H9 (cell line): ENCODE data around the gene DHRS7C. TPM values are rescaled to one million over a fixed set of nuclear protein-coding genes. Genes with fewer than 3 reads are reported as not detected.
"Not testable (repeated sequence)": the region's sequence is repeated elsewhere in the genome, so short reads cannot be mapped to it uniquely, and the experiment has no call there.

Experiments
- DNase-seq: peaks from one replicate; pipeline ENCODE4 v3.0.0-alpha.2; 2017
- H2AFZ ChIP-seq: one replicate; pipeline ENCODE4 v1.6.1; 2013; ENCODE audit warnings: mild to moderate bottlenecking, low read length, control low read depth, moderate library complexity
- H2AK5ac ChIP-seq: 2 replicates; pipeline ENCODE4 v1.6.1; 2013; ENCODE audit warnings: low read length, control low read depth, mixed read lengths; ENCODE audit not compliant: insufficient read length
- H2BK120ac ChIP-seq: one replicate; pipeline ENCODE4 v1.6.1; 2013; ENCODE audit warnings: low read depth, mild to moderate bottlenecking, low read length, control low read depth, inconsistent platforms; ENCODE audit not compliant: poor library complexity, severe bottlenecking
- H2BK12ac ChIP-seq: 2 replicates; pipeline ENCODE4 v1.6.1; 2013; ENCODE audit warnings: low read length, control low read depth, mixed read lengths, low read depth; ENCODE audit not compliant: insufficient read length
- H2BK15ac ChIP-seq: 2 replicates; pipeline ENCODE4 v1.6.1; 2013; ENCODE audit warnings: low read depth, low read length, control low read depth
- H2BK20ac ChIP-seq: one replicate; pipeline ENCODE4 v1.6.1; 2013; ENCODE audit warnings: low read depth, mild to moderate bottlenecking, low read length, control low read depth, inconsistent platforms; ENCODE audit not compliant: poor library complexity, severe bottlenecking
- H2BK5ac ChIP-seq: 2 replicates; pipeline ENCODE4 v1.6.1; 2013; ENCODE audit warnings: low read length, control low read depth, mixed read lengths; ENCODE audit not compliant: insufficient read length
- H3K14ac ChIP-seq: 2 replicates; pipeline ENCODE4 v1.6.1; 2013; ENCODE audit warnings: low read length, control low read depth; ENCODE audit not compliant: insufficient read depth
- H3K18ac ChIP-seq: 2 replicates; pipeline ENCODE4 v1.6.1; 2013; ENCODE audit warnings: low read depth, mild to moderate bottlenecking, mixed read lengths, low read length, control low read depth; ENCODE audit not compliant: insufficient read length
- H3K23ac ChIP-seq: 2 replicates; pipeline ENCODE4 v1.6.1; 2013; ENCODE audit warnings: low read length, control low read depth, mixed read lengths, low read depth; ENCODE audit not compliant: insufficient read length
- H3K23me2 ChIP-seq: 2 replicates; pipeline ENCODE4 v1.6.1; 2013; ENCODE audit warnings: low read depth, mild to moderate bottlenecking, mixed read lengths, low read length, control low read depth; ENCODE audit not compliant: insufficient read length, poor library complexity, severe bottlenecking
- H3K27ac ChIP-seq: 2 replicates; pipeline ENCODE4 v1.5.1; 2013; ENCODE audit warnings: low read length, control low read depth, mixed read lengths, low read depth; ENCODE audit not compliant: insufficient read length
- H3K27me3 ChIP-seq: 2 replicates; pipeline ENCODE4 v1.6.1; 2013; ENCODE audit warnings: low read length, control low read depth, inconsistent platforms; ENCODE audit not compliant: insufficient read depth
- H3K4ac ChIP-seq: 2 replicates; pipeline ENCODE4 v1.6.1; 2013; ENCODE audit warnings: low read depth, mild to moderate bottlenecking, control low read depth, inconsistent platforms, low read length, moderate library complexity
- H3K4me1 ChIP-seq: 2 replicates; pipeline ENCODE4 v1.6.1; 2013; ENCODE audit warnings: low read length, control low read depth, inconsistent platforms; ENCODE audit not compliant: insufficient read depth
- H3K4me2 ChIP-seq: 2 replicates; pipeline ENCODE4 v1.6.1; 2013; ENCODE audit warnings: low read length, control low read depth, mixed read lengths; ENCODE audit not compliant: insufficient read length, insufficient read depth
- H3K56ac ChIP-seq: 2 replicates; pipeline ENCODE4 v1.6.1; 2013; ENCODE audit warnings: low read depth, mild to moderate bottlenecking, mixed read lengths, low read length, control low read depth; ENCODE audit not compliant: insufficient read length
- H3K79me1 ChIP-seq: 2 replicates; pipeline ENCODE4 v1.6.1; 2013; ENCODE audit warnings: low read depth, mild to moderate bottlenecking, moderate library complexity, low read length, control low read depth, inconsistent platforms; ENCODE audit not compliant: insufficient read depth, poor library complexity, severe bottlenecking
- H3K79me2 ChIP-seq: 2 replicates; pipeline ENCODE4 v1.6.1; 2013; ENCODE audit warnings: low read length, control low read depth, inconsistent platforms; ENCODE audit not compliant: insufficient read depth
- H3K9ac ChIP-seq: 2 replicates; pipeline ENCODE4 v1.6.1; 2013; ENCODE audit warnings: low read length, control low read depth, mixed read lengths; ENCODE audit not compliant: insufficient read length; ENCODE audit errors: extremely low read depth
- H3K9me3 ChIP-seq: one replicate; pipeline ENCODE4 v1.6.1; 2013; ENCODE audit warnings: low read depth, low read length, inconsistent platforms; ENCODE audit not compliant: control insufficient read depth
- H3T11ph ChIP-seq: one replicate; pipeline ENCODE4 v1.6.1; 2013; ENCODE audit warnings: mild to moderate bottlenecking, low read length, control low read depth, inconsistent platforms
- H4K20me1 ChIP-seq: one replicate; pipeline ENCODE4 v1.6.1; 2013; ENCODE audit not compliant: control insufficient read depth, insufficient read length, insufficient read depth
- H4K5ac ChIP-seq: 2 replicates; pipeline ENCODE4 v1.6.1; 2013; ENCODE audit warnings: low read depth, mild to moderate bottlenecking, mixed read lengths, low read length, control low read depth; ENCODE audit not compliant: insufficient read length
- H4K8ac ChIP-seq: replicated peaks from 2 replicates; pipeline ENCODE4 v1.6.1; 2013; ENCODE audit warnings: low read length, control low read depth, mixed read lengths, low read depth; ENCODE audit not compliant: insufficient read length
- H4K91ac ChIP-seq: 2 replicates; pipeline ENCODE4 v1.6.1; 2013; ENCODE audit warnings: low read depth, mild to moderate bottlenecking, moderate library complexity, mixed read lengths, low read length, control low read depth; ENCODE audit not compliant: insufficient read length
- H3K27ac Mint-ChIP-seq, 3 experiments: 2 replicates in 2 of 3; 3 replicates in 1 of 3; pipeline ENCODE4 v1.8.0; 2020 to 2021; ENCODE audit warnings: mixed read lengths in 3 of 3, mild to moderate bottlenecking in 1 of 3, moderate library complexity in 1 of 3
- H3K27me3 Mint-ChIP-seq: 2 replicates; pipeline ENCODE4 v1.8.0; 2021; ENCODE audit warnings: low read depth, mild to moderate bottlenecking, moderate library complexity, mixed read lengths
- H3K36me3 Mint-ChIP-seq, 3 experiments: 2 replicates in 2 of 3; 3 replicates in 1 of 3; pipeline ENCODE4 v1.8.0; 2020 to 2021; ENCODE audit warnings: low read depth in 3 of 3, mixed read lengths in 3 of 3; ENCODE audit not compliant: insufficient read depth in 1 of 3
- H3K4me1 Mint-ChIP-seq, 2 experiments: 2 replicates each; pipeline ENCODE4 v1.8.0; 2020; ENCODE audit warnings: mixed read lengths in 2 of 2
- H3K4me3 Mint-ChIP-seq, 2 experiments: 2 replicates in 1 of 2; 3 replicates in 1 of 2; pipeline ENCODE4 v1.8.0; 2020 to 2021; ENCODE audit warnings: mild to moderate bottlenecking in 2 of 2, mixed read lengths in 2 of 2, moderate library complexity in 1 of 2
- H3K9me3 Mint-ChIP-seq, 2 experiments: 2 replicates in 1 of 2; 3 replicates in 1 of 2; pipeline ENCODE4 v1.8.0; 2020; ENCODE audit warnings: mild to moderate bottlenecking in 2 of 2, mixed read lengths in 2 of 2, moderate library complexity in 1 of 2
- CTCF ChIP-seq: fragments of 200-600 bp; sonication (generic); conservative IDR thresholded peaks from 3 replicates; pipeline ENCODE4 v1.8.0; 2021; ENCODE audit warnings: antibody characterized with exemption, mild to moderate bottlenecking
- WGBS: extraction: QIAGEN DNeasy Blood & Tissue Kit; methylation state at CpG from one replicate; pipeline ENCODE4 v1.1.7; 2013; ENCODE audit warnings: missing lambda C conversion rate, low lambda C conversion rate, mixed read lengths; ENCODE audit not compliant: insufficient read length; ENCODE audit errors: extremely low coverage; 5-methylcytosine and 5-hydroxymethylcytosine counted together
- total RNA-seq: library from RNA; stranded (reverse); gene quantifications from 2 replicates; pipeline ENCODE4 v1.2.1, GENCODE V29; 2021

The DHRS7C gene
- total RNA-seq, 1 experiment from 2014 or later: not detected

- no peak overlapping the region for H2BK20ac ChIP-seq
- H4K20me1 ChIP-seq: no peaks in the 10 kb centered on the region
- no peak overlapping the region for H2BK120ac ChIP-seq
- Mint-ChIP-seq H3K4me1 (no peaks in the 10 kb centered on the region), H3K36me3 (no peaks in the 10 kb centered on the region), H3K27me3 (peaks cover 4% of the 10 kb centered on the region), H3K4me3 (no peak overlapping the region), H3K9me3 (no peaks in the 10 kb centered on the region), H3K27ac (no peak overlapping the region)
- no peak overlapping the region for H3K18ac ChIP-seq
- H2AFZ ChIP-seq: no peak overlapping the region
- H3K4me1 ChIP-seq: no peaks in the 10 kb centered on the region
- no peak overlapping the region for H4K5ac ChIP-seq
- H3K79me1 ChIP-seq: no peaks in the 10 kb centered on the region
- H4K91ac ChIP-seq: no peak overlapping the region
- no peak for TF ChIP-seq CTCF
- no peak overlapping the region for H3K4me2 ChIP-seq
- no peak overlapping the region for H3K23ac ChIP-seq
- H3K27me3 ChIP-seq: no peaks in the 10 kb centered on the region
- no peak overlapping the region for H3T11ph ChIP-seq
- H3K56ac ChIP-seq: no peak overlapping the region
- DNase-seq: no peak
- no peaks in the 10 kb centered on the region for H3K9me3 ChIP-seq
- no peak overlapping the region for H2BK5ac ChIP-seq
- no peak overlapping the region for H2BK12ac ChIP-seq
- H3K23me2 ChIP-seq: no peaks in the 10 kb centered on the region
- H2AK5ac ChIP-seq: no peak overlapping the region
- WGBS: no CpG with 5 or more reads among the region's 2 CpGs
- no peaks in the 10 kb centered on the region for H3K79me2 ChIP-seq
- H4K8ac ChIP-seq: no peak overlapping the region
- no peak overlapping the region for H3K27ac ChIP-seq
- H2BK15ac ChIP-seq: no peak overlapping the region
- H3K4ac ChIP-seq: no peak overlapping the region
- H3K9ac ChIP-seq: no peak overlapping the region
- H3K14ac ChIP-seq: no peak overlapping the region
Observed at GRCh38 chr17:9784544-9784943, 6.8 kb downstream of the DHRS7C start.

GRCh38 chr17:9783465-9783864 is 7.9 kb downstream of the DHRS7C start:
- not testable (repeated sequence) for H4K8ac ChIP-seq, H3K9ac ChIP-seq, H3T11ph ChIP-seq, H2BK5ac ChIP-seq, H3K27me3 ChIP-seq, H4K20me1 ChIP-seq, H4K91ac ChIP-seq, H2BK120ac ChIP-seq, H2BK12ac ChIP-seq, H3K27me3 Mint-ChIP-seq, H3K27ac Mint-ChIP-seq, H3K4me2 ChIP-seq, H3K23me2 ChIP-seq, H2AK5ac ChIP-seq, H3K36me3 Mint-ChIP-seq, H3K4me3 Mint-ChIP-seq, H3K56ac ChIP-seq, H3K79me1 ChIP-seq, H3K27ac ChIP-seq, H2BK20ac ChIP-seq, H3K79me2 ChIP-seq, H2BK15ac ChIP-seq, H3K14ac ChIP-seq, H3K9me3 Mint-ChIP-seq, H3K23ac ChIP-seq, DNase-seq, H2AFZ ChIP-seq, H3K18ac ChIP-seq, H4K5ac ChIP-seq, H3K4ac ChIP-seq, H3K4me1 Mint-ChIP-seq, H3K9me3 ChIP-seq, H3K4me1 ChIP-seq
- no CpG with 5 or more reads among the region's 5 CpGs for WGBS
